ENCODE measurements around the gene TRPC4AP. TPM values are rescaled to one million over a fixed set of nuclear protein-coding genes. Genes with fewer than 3 reads are reported as not detected.

TRPC4AP gene
- total RNA-seq, 2 experiments from 2014 or later: 63.5 to 65.7 TPM

- H3K27ac Mint-ChIP-seq: no peak overlapping the region
- CTCF ChIA-PET: interaction anchor here (1.1 kb wide), 1 partner anchor 132 kb away, joined by 3 read pairs; no protein-coding TSS in a partner anchor
- POLR2A ChIA-PET: no interaction called here
Measured at GRCh38 chr20:35007891-35008290, 84.7 kb downstream of the TRPC4AP start.

GRCh38 chr20:35007413-35007812 lies 85.2 kb downstream of the TRPC4AP start:
- H3K36me3 Mint-ChIP-seq (ENCODE audit: low read depth): peaks cover 64% of the 10 kb centered on the region
- CTCF ChIA-PET: interaction anchor here (1.1 kb wide), 1 partner anchor 132 kb away, joined by 3 read pairs; no protein-coding TSS in a partner anchor
- no peaks in the 10 kb centered on the region for H3K27me3 Mint-ChIP-seq

More at GRCh38 chr20:35007891-35008290, 84.7 kb downstream of the TRPC4AP start:
- Mint-ChIP-seq H3K4me3 (no peak overlapping the region), H3K27me3 (no peaks in the 10 kb centered on the region), H3K36me3 (ENCODE audit: low read depth) (peaks cover 68% of the 10 kb centered on the region), H3K9me3 (no peaks in the 10 kb centered on the region), H3K4me1 (peaks cover 12% of the 10 kb centered on the region)
- no peak for DNase-seq

GRCh38 chr20:35006531-35006971 lies 86.1 kb downstream of the TRPC4AP start:
- peaks cover 61% of the 10 kb centered on the region for H3K36me3 Mint-ChIP-seq (ENCODE audit: low read depth)
- ChIA-PET CTCF (interaction anchor here (1.4 kb wide), 1 partner anchor 132 kb away, joined by 3 read pairs; no protein-coding TSS in a partner anchor), POLR2A (no interaction called here)
- no peak overlapping the region for H3K4me3 Mint-ChIP-seq
- H3K27me3 Mint-ChIP-seq: no peaks in the 10 kb centered on the region
- H3K9me3 Mint-ChIP-seq: no peaks in the 10 kb centered on the region
- peaks cover 12% of the 10 kb centered on the region for H3K4me1 Mint-ChIP-seq
- no peak for DNase-seq
- H3K27ac Mint-ChIP-seq: no peak overlapping the region

More at GRCh38 chr20:35007413-35007812, 85.2 kb downstream of the TRPC4AP start:
- POLR2A ChIA-PET: no interaction called here
- Mint-ChIP-seq H3K4me1 (peaks cover 12% of the 10 kb centered on the region), H3K27ac (no peak overlapping the region), H3K4me3 (no peak overlapping the region), H3K9me3 (no peaks in the 10 kb centered on the region)
- no peak for DNase-seq

- H3K4me3 Mint-ChIP-seq: no peak overlapping the region
- no peaks in the 10 kb centered on the region for H3K9me3 Mint-ChIP-seq
- H3K27ac Mint-ChIP-seq: no peak overlapping the region
- ChIA-PET POLR2A (no interaction called here), CTCF (interaction anchor here (1.4 kb wide), 1 partner anchor 132 kb away, joined by 3 read pairs; no protein-coding TSS in a partner anchor)
- DNase-seq: no peak
- peaks cover 10% of the 10 kb centered on the region for H3K4me1 Mint-ChIP-seq
- H3K27me3 Mint-ChIP-seq: no peaks in the 10 kb centered on the region
- H3K36me3 Mint-ChIP-seq (ENCODE audit: low read depth): peaks cover 57% of the 10 kb centered on the region
Measured at GRCh38 chr20:35006009-35006408, 86.6 kb downstream of the TRPC4AP start.

GRCh38 chr20:35005463-35005961 lies 87.1 kb downstream of the TRPC4AP start:
- CTCF ChIA-PET: interaction anchor here (1.4 kb wide), 1 partner anchor 131 kb away, joined by 3 read pairs; no protein-coding TSS in a partner anchor
- peaks cover 7% of the 10 kb centered on the region for H3K4me1 Mint-ChIP-seq
- no peak for DNase-seq
- no peaks in the 10 kb centered on the region for H3K9me3 Mint-ChIP-seq
- H3K36me3 Mint-ChIP-seq (ENCODE audit: low read depth): peaks cover 58% of the 10 kb centered on the region
- H3K27ac Mint-ChIP-seq: no peak overlapping the region
- H3K27me3 Mint-ChIP-seq: no peaks in the 10 kb centered on the region
- POLR2A ChIA-PET: interaction anchor here (1.0 kb wide), 1 partner anchor 87 kb away, joined by 4 read pairs; the partner anchor contains the start of gene TRPC4AP
- H3K4me3 Mint-ChIP-seq: no peak overlapping the region

- Mint-ChIP-seq H3K27ac (no peak overlapping the region), H3K27me3 (no peaks in the 10 kb centered on the region), H3K4me3 (no peak overlapping the region), H3K36me3 (ENCODE audit: low read depth) (peaks cover 57% of the 10 kb centered on the region), H3K9me3 (no peaks in the 10 kb centered on the region), H3K4me1 (peaks cover under 1% of the 10 kb centered on the region)
- ChIA-PET POLR2A (interaction anchor here (1.0 kb wide), 1 partner anchor 87 kb away, joined by 4 read pairs; the partner anchor contains the start of gene TRPC4AP), CTCF (interaction anchor here (1.4 kb wide), 1 partner anchor 131 kb away, joined by 3 read pairs; no protein-coding TSS in a partner anchor)
- DNase-seq: no peak
Measured at GRCh38 chr20:35004749-35005462, 87.7 kb downstream of the TRPC4AP start.

GRCh38 chr20:35004051-35004725 lies 88.4 kb downstream of the TRPC4AP start:
- H3K36me3 Mint-ChIP-seq (ENCODE audit: low read depth): peaks cover 54% of the 10 kb centered on the region
- POLR2A ChIA-PET: no interaction called here
- no peaks in the 10 kb centered on the region for H3K4me1 Mint-ChIP-seq
- no peaks in the 10 kb centered on the region for H3K9me3 Mint-ChIP-seq
- no peak for DNase-seq
- CTCF ChIA-PET: no interaction called here
- no peaks in the 10 kb centered on the region for H3K27me3 Mint-ChIP-seq
- H3K27ac Mint-ChIP-seq: no peak overlapping the region
- no peak overlapping the region for H3K4me3 Mint-ChIP-seq

GRCh38 chr20:35003211-35004031 lies 89.2 kb downstream of the TRPC4AP start:
- no peak overlapping the region for H3K4me3 Mint-ChIP-seq
- CTCF ChIA-PET: interaction anchor here (0.9 to 2.4 kb wide), 2 partner anchors 8 to 130 kb away, joined by 3 to 10 read pairs; partner anchors contain the start of gene GGT7

GRCh38 chr20:35002426-35003210 lies 90.0 kb downstream of the TRPC4AP start:
- DNase-seq: no peak
- peaks cover 4% of the 10 kb centered on the region for H3K4me1 Mint-ChIP-seq
- ChIA-PET POLR2A (no interaction called here), CTCF (interaction anchor here (0.7 to 2.4 kb wide), 3 partner anchors 9 to 129 kb away, joined by 3 to 10 read pairs (median 3); partner anchors contain the start of gene GGT7)
- no peak overlapping the region for H3K27ac Mint-ChIP-seq
- peaks cover 52% of the 10 kb centered on the region for H3K36me3 Mint-ChIP-seq (ENCODE audit: low read depth)
- H3K4me3 Mint-ChIP-seq: no peak overlapping the region
- no peaks in the 10 kb centered on the region for H3K9me3 Mint-ChIP-seq
- no peaks in the 10 kb centered on the region for H3K27me3 Mint-ChIP-seq

More at GRCh38 chr20:35003211-35004031, 89.2 kb downstream of the TRPC4AP start:
- Mint-ChIP-seq H3K4me1 (no peaks in the 10 kb centered on the region), H3K27ac (no peak overlapping the region), H3K36me3 (ENCODE audit: low read depth) (peaks cover 52% of the 10 kb centered on the region), H3K9me3 (no peaks in the 10 kb centered on the region), H3K27me3 (no peaks in the 10 kb centered on the region)
- no peak for DNase-seq
- POLR2A ChIA-PET: no interaction called here

- POLR2A ChIA-PET: interaction anchor here (0.6 kb wide), 1 partner anchor 45 kb away, joined by 3 read pairs; no protein-coding TSS in a partner anchor
- Mint-ChIP-seq H3K27me3 (no peaks in the 10 kb centered on the region), H3K27ac (no peak overlapping the region), H3K4me1 (peaks cover 5% of the 10 kb centered on the region), H3K4me3 (no peak overlapping the region), H3K36me3 (ENCODE audit: low read depth) (peaks cover 50% of the 10 kb centered on the region), H3K9me3 (no peaks in the 10 kb centered on the region)
- DNase-seq: no peak
- CTCF ChIA-PET: interaction anchor here (0.7 to 2.4 kb wide), 2 partner anchors 50 to 128 kb away, joined by 3 to 10 read pairs; partner anchors contain the start of gene GGT7
Measured at GRCh38 chr20:35001596-35002362, 90.8 kb downstream of the TRPC4AP start.

GRCh38 chr20:35000922-35001595 lies 91.5 kb downstream of the TRPC4AP start:
- Mint-ChIP-seq H3K27me3 (no peaks in the 10 kb centered on the region), H3K36me3 (ENCODE audit: low read depth) (peaks cover 48% of the 10 kb centered on the region), H3K4me1 (peaks cover 5% of the 10 kb centered on the region), H3K27ac (no peak overlapping the region), H3K9me3 (no peaks in the 10 kb centered on the region), H3K4me3 (no peak overlapping the region)
- no peak for DNase-seq
- ChIA-PET CTCF (interaction anchor here (0.5 to 2.4 kb wide), 5 partner anchors 10 to 166 kb away, joined by 3 to 10 read pairs (median 4); partner anchors contain the start of gene GGT7), POLR2A (interaction anchor here (0.6 to 0.8 kb wide), 2 partner anchors 29 to 45 kb away, joined by 3 read pairs; no protein-coding TSS in a partner anchor)
